GM21423 (cell line): ENCODE results near the gene BBIP1.

Source experiments
- ATAC-seq: cut with Tn5 transposase; IDR thresholded peaks from one replicate; pipeline ENCODE4 v1.9.1; 2021; ENCODE audit warnings: mild to moderate bottlenecking, moderate library complexity; ENCODE audit not compliant: unreplicated experiment

The BBIP1 gene

DNA sequence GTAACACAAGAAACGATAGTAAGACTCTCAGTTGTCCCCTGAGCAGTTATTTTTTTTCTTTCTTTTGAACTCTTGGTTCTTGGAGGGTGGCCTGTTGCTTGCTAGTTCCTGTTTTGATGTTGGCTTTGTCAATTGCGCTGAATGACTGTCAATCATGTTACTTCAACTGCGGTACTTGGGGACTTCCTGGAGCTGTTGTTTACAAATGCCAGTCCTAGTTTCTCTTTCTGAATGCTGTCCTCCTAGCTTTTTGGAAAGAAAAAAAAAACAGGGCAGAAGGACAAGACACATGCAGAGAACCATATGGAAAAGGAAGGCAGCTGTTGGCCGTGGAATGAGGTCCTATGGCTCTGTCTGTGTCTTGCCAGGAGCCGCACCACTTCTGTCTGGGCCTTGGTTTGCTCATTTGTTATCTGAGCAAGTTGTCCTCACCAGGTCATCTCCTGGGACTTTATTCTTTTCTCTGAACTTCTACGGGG, 54.3 kb downstream of the BBIP1 start:
- ATAC-seq, result peak; percentile 54

DNA sequence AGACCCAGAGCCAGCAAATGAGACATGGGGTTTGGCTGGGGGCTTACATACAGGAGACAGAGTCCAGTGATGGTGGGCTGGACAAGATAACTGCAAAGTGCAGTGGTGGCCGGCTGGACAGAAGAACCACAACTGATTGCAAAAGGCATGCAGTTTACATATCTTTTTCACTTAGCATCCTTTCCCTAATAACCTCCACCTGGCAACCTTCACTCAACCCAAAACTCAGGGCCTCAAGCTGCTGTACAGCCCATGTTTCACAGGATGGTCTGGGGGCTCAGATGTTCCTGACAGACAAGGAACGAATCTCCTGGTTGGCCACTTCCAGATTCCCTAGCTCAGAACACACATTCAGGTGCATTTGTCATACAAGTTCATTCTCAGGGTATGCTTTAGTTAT, 55.0 kb downstream of the BBIP1 start:
- no peak for ATAC-seq

DNA sequence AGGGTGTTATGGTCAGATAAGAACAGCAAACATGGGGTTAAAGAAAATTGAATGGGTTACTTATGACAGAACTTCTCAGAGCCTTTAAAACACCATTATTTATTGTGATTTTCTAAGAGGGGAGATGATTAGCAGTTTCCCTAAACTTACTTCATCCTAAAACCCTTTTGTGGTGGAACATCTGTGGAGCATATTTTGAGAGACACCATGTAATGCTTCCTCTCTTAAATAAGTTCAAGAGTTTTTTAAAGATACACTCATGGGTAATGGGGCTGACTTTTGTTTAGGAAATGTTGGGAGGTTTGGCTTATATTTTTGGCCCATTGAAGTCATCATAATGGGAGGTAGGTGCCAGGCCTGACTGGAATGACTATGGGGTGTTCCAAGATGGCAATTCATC, 55.6 kb downstream of the BBIP1 start:
- no peak for ATAC-seq

DNA sequence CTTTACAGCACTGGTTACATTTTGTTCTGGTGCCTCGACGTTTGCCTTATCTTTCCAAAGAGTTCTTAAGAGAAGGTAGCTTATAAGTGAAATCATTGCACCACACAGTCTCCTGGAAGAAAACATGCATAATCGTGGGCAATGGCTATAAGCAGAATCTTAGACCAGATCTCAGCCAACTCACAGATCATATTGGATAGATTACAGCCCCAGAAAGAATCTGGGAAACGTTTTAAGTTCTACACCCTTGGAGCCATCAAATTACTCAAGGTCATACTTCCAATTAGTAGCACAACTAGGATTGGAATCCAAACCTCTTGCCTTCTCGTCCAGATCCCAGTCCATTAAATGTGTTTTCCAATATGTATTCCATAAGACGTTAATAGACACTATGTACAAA, 56.0 kb downstream of the BBIP1 start:
- ATAC-seq, result no peak

DNA sequence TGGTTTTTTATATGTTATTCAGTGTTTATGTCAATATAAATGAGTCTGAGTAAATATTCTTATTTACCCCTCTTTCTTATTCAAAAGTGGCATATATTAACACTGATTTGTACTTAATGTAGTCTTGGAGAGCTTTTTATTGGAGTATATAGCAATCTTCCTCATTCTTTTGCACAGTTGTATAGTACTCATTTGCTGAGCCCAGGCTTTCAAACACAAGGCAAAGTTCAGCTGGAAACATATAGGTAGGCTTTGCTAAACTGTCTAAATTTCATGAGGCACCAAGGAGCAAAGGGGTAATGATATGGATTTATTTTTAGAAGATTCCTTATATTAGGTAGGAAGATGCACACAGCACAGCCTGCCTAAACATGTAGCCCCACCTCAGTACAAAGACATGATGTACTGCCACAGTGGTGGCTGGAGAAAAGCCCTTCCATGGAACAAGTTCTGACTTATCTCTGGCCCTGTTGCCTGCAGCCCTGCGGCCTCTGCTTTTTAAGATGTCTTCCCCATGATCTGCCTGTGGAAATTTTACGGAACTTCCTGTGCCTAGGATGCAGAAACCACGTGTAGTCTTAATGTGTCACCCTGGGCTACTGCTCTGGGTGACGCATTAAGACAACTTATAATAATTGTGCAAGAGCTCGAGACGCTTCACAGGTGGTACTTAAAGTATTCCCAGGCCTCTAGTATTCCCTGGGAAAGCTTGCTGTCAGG, 56.9 kb downstream of the BBIP1 start:
- no peak for ATAC-seq

DNA sequence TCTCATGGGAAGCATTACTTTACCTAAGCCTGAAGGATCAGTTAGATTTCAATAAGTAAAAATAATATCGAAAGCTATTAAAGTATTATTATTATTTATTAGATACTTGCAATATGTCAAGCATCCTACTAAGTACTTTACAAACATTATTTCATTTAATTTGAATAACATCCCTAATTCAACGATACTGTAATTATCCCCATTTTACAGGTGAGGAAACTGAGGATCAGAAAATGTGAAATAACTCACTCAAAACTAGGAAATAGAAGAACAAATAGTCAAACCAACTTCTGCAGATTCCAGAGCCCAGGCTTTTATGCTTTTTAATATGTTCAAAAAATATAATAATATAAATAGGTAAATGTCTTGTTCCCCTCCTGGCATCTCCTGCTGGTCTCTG, 57.5 kb downstream of the BBIP1 start:
- ATAC-seq, result no peak

DNA sequence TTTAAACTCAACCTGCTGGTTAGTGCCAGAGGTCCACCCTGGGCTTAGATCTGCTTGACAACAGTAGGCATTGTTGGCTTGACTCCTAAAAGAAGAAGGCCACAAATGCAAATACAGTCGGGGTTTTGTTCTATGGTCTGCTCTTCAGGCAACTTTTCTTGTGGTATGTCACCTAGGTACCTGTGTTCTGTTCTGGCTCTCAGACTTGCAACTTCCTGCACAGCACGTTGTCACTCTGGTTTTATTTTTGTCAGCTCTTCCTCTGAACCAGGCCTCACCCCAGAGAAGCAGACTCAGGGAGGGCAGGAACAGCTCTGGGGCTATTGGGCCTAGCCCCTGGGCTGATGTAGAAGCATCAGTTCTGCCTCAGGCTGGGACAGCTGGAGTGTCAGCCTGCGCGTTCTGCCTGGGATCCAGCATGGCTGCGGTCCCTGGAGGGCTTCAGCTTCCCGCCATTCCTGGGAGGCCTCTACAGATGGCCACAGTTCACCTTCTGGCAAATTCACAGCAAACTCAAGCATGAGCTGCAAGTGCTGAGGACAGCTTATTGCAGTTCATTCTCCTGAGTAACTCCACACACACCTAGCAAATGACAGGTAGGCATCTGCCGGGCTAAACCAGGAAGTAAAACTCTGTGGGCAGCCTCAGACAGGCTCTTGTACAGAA, 58.3 kb downstream of the BBIP1 start:
- ATAC-seq, result peak; percentile 59

DNA sequence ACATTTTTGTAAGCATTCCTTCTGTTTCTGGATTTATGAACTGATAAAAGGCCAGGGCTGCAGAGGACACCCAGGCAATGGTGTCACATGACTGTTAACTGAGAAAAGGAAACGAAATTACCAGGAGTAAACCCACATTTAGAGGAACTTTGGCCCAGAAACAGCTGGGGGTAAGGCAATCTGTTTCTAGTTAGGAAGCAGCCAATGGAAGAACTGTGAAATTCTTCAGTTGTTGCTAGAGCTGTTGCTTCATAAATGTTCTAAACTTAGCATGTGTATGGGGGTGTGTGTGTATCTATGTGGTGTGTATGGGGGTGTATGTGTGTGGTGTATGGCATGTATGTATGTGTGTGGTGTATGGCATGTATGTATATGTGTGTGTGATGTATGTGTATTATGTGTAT, 59.0 kb downstream of the BBIP1 start:
- ATAC-seq, result no peak

DNA sequence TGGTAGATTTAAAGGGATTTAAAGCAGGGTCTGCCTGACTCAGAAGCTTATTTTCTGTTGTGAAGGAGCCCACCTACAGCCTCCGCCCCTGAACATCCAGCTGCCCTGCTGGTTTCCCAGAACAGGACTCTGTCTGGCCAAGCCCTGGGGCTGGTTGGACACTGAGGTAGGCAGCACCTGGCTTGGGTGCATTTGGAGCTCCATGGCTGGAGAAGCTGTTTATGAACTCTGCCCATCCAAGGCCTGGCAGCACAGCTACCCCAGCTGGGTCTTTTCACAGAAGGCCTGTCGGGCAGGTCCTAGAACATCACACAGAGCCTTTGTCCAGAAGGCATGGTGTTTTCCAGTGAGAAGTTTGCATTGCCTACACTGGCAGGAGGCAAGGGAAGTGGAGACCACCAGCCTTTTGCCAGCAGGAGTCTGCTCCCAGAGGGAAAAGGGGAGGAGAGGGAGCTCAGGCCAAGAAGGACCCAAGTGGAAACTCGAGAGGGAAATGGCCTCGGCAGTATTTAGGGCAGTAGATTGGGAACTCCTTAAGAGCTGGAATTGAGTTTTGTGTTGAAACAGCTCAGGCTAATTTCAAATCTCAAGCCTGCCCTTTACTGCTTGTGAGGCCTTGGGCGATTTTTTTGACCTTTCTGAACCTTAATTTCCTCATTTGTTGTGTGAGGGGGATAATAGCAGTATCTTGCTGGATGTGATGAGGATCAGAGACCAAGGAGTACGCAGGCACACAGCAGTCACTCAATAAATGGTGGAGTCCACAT, 59.6 kb downstream of the BBIP1 start:
- ATAC-seq, result no peak

DNA sequence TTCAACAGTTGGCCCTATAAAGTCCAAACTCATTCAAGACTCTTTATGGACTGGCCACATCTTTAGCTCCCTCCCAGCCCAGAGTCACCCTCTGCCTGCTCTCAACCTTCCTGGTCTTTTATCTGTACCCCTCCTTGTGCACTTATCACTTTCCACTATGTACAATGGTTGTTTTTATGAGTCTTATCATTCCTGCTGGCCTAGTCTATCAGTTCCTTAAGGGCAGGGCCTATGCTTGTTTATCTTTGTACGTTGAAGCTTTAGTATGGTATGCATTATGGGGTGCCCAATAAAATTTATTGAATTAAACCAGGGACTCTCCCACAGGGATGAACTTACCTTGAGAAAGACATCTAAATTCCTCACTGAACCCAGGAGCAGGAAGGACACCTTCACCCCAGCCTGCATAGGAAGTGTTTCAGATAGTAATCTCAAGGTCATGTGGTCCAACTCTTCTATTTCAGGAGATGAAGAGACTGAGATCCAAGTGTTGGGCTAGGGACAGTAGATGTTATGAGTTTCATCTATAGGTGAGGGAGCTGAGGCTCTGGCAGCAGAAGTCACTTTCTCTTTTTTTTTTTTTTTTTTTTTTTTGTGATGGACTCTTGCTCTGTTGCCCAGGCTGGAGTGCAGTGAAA, 60.6 kb downstream of the BBIP1 start:
- no peak for ATAC-seq

DNA sequence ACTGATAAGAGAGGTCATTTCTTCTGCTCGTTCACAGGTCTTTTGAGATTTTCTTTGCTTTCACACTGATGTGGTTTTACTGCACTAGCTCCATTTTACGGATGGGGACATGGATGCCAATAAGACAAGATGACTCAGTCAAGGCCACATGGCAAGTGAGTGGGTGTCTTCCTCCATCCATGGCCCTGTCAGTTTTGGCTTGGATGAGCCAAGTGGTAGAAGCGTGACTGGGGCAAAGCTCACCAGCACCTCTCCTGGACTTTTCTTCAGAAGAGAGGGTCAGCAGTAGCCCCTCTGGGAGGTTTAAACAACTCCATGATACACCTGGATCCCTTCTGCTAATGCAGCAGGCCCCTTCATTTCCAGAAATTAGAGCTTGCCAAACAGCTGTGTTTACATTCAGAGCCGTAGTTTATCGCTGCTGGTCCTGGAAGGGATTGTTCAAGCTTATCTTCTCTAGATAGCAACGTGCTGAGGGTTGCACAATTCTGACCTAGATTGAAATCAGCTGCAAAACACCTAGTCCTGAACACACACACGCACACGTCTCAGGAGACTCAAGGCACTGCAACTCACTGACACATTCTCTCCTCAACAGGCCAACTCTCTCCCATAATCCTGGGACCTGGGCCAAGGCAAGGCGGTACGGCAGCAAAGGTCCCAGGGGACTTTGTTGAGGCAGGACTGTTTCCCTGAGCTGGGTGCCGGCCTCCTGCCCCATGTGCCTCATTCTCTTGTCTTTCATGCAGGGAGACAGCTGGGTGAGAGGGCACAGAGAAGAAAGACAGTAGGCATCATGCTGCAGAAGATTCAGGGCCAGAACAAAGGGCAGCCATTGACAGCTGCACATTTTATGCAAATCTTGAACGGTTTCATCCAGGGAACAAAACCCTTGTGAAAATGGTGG, 61.5 kb downstream of the BBIP1 start:
- peak; percentile 36 for ATAC-seq

DNA sequence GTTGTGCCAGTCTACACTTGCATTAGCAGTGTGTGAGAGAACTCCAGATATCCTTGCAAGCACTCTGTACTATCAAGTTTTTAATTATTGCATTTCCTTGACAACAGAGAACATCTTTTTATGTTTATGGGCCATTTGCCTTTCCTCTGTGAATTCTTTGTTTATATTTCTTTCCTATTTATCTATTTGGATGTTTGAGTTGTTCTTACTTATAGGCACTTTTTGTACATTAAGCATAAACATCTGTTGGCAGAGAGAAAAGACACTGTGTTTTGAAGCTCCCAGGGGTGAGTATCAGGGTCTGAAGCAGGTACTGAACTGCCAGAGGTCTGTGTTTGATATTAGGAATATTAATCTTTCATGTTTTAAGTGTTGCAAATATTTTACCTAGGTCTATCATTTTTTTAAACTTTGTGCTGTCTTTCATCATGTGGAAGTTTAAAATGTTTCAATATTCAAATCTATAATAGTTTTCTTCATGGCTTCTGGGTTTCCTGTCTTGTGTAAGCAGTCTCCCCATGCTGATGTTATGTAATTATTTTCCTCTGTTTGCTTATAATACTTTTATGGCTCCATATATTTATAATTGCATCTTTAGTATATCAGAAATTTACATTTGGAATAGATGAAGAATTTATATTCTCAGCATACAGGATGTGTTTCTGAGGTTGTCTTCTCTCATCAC, 64.9 kb downstream of the BBIP1 start:
- ATAC-seq, result no peak

DNA sequence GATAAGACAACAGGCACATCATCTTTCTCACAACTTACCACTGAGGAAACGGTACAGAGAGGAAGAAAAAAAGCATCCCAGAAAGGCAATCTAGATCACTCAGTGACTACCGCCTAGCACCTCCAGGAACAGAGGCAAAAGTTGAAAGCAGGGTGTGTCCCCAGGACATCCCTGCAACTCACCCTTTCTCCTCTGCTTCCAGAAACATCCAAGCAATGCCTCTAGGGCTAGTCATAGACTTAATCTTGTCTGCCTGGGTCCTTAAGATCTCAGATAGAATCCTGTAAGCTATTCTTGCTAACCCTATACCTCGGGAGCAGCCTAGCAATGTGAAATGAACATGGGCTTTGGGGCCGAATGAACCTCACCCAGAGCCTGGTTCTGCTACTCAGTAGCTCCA, 66.0 kb downstream of the BBIP1 start:
- ATAC-seq, result no peak

DNA sequence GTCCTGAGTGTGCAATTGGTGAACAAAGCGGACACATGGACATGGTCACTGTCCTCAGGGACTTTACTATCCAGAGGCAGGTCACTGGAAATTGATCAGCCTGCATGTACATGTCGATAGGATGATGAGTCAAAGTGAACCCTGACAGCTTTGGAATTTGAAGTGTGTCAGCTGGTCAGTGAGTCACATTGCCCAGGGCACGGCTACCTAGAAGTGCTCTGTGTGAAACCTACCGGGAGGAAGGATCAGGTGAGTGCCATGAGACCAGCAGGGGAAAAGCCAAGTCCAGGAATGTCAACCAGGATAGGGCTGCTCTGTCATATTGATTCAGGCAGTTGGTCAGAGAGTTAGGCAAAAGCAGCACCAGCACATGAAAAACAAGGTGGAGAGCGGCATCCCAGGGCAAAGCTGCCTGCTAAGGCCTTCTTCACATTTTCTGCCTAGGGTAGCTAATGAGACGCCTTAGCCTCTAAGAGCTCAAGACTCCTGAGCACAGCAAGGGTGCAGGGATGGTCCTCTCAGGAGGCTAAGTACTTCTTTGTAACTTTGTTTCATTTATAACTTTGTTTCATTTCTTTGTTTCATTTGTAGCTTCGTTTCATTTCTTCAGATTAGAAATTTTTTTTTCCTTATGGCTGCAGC, 66.6 kb downstream of the BBIP1 start:
- ATAC-seq, result no peak

DNA sequence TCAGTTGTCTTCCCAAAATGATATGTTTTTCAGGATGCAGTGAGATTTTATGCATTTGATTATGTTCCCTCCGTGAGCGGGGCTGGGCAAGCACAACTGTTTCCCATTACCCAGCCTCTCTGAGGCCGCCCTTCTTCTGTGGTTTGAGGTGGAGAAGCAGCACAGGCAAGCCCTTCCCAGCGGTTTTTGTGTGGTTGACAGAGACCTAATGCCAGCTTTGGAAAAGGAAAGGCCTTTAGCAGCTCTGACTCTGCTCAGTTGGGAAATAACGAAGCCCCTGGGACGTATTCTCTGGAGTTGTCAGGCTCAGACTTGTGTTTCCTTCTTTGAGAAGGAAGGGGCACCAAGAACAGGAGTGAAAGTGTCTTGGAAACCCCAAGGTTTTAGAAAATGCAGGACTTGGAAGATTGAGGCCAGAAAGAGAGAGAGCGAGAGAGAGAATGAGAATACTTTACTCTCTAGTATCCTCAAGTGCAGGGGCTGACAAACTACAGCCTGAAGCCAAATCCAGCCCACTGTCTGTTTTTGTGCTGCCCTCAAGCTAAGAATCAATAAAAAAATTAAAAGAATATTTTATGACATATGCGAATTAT, 67.9 kb downstream of the BBIP1 start:
- ATAC-seq, result no peak

DNA sequence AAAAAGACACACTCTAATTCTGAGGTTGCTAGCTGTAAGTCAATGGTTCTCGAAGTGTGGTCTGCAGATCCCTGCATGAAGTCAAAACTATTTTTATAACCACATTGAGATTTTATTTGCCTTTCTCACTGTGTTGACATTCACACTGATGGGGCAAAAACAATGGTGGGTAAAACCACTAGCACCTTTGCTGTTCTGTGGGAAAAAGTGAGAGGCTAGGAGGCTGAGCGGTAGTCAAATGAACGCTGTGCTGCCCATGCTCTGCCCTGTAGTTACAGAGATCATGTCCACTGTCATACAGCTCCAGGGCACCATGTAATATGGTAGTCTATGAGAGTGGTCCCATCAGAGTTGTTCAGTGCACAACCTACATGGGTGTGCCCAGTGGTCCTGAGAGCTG, 68.9 kb downstream of the BBIP1 start:
- no peak for ATAC-seq
